H7 (cell line): ENCODE measurements around the gene HSPB3. TPM values are rescaled to one million over a fixed set of nuclear protein-coding genes. Genes with fewer than 3 reads are reported as not detected.
"Not testable (repeated sequence)": the region's sequence is repeated elsewhere in the genome, so short reads cannot be mapped to it uniquely, and the experiment has no call there.

Experiments
- DNase-seq: peaks from one replicate; pipeline ENCODE4 v3.0.0; 2012
- H3K27me3 ChIP-seq: 2 replicates; pipeline ENCODE4 v1.6.0; 2011; ENCODE audit warnings: mild to moderate bottlenecking, low read length; ENCODE audit not compliant: control insufficient read depth, insufficient read depth
- H3K36me3 ChIP-seq: replicated peaks from 2 replicates; pipeline ENCODE4 v1.5.1; 2011; ENCODE audit warnings: low read length; ENCODE audit not compliant: control insufficient read depth, insufficient read depth
- H3K4me3 ChIP-seq: 2 replicates; pipeline ENCODE4 v1.5.1; 2011; ENCODE audit warnings: low read depth, mild to moderate bottlenecking, control low read depth, low read length, moderate library complexity; ENCODE audit not compliant: insufficient read depth
- total RNA-seq: library from RNA; depleted of rRNA; stranded (reverse); fragments of >200 nt; shearing (Covaris generic); gene quantifications from 2 replicates; pipeline ENCODE4 v1.2.3, GENCODE V29; 2014; rRNA removed

HSPB3 gene
- total RNA-seq, 1 experiment from 2014 or later, result not detected

GRCh38 chr5:54471398-54471797 is 15.9 kb downstream of the HSPB3 start:
- H3K36me3 ChIP-seq, result no peaks in the 10 kb centered on the region
- no peak for DNase-seq
- no peak overlapping the region for H3K4me3 ChIP-seq
- H3K27me3 ChIP-seq, result no peaks in the 10 kb centered on the region

- Histone ChIP-seq H3K27me3 (no peaks in the 10 kb centered on the region), H3K4me3 (no peak overlapping the region), H3K36me3 (no peaks in the 10 kb centered on the region)
- no peak for DNase-seq
Observed at GRCh38 chr5:54476682-54477081, 21.2 kb downstream of the HSPB3 start.

GRCh38 chr5:54477941-54478478 is 22.5 kb downstream of the HSPB3 start:
- Histone ChIP-seq H3K27me3 (no peaks in the 10 kb centered on the region), H3K4me3 (no peak overlapping the region), H3K36me3 (no peaks in the 10 kb centered on the region)
- DNase-seq, result no peak

GRCh38 chr5:54480296-54480695 is 24.8 kb downstream of the HSPB3 start:
- Histone ChIP-seq H3K27me3 (no peaks in the 10 kb centered on the region), H3K36me3 (no peaks in the 10 kb centered on the region), H3K4me3 (no peak overlapping the region)
- DNase-seq, result no peak

- H3K36me3 ChIP-seq, result no peaks in the 10 kb centered on the region
- no peak overlapping the region for H3K4me3 ChIP-seq
- no peak for DNase-seq
- H3K27me3 ChIP-seq, result no peaks in the 10 kb centered on the region
Observed at GRCh38 chr5:54484219-54484894, 28.9 kb downstream of the HSPB3 start.

- H3K36me3 ChIP-seq, H3K4me3 ChIP-seq, DNase-seq, H3K27me3 ChIP-seq: not testable (repeated sequence)
Observed at GRCh38 chr5:54485659-54486058, 30.2 kb downstream of the HSPB3 start.

- not testable (repeated sequence) for H3K27me3 ChIP-seq
Observed at GRCh38 chr5:54489648-54489979, 34.1 kb downstream of the HSPB3 start.

GRCh38 chr5:54491326-54491725 is 35.8 kb downstream of the HSPB3 start:
- Histone ChIP-seq H3K36me3 (no peaks in the 10 kb centered on the region), H3K4me3 (no peak overlapping the region), H3K27me3 (no peaks in the 10 kb centered on the region)
- no peak for DNase-seq

More at GRCh38 chr5:54489648-54489979, 34.1 kb downstream of the HSPB3 start:
- H3K4me3 ChIP-seq, DNase-seq, H3K36me3 ChIP-seq: not testable (repeated sequence)

GRCh38 chr5:54492178-54492577 is 36.7 kb downstream of the HSPB3 start:
- Histone ChIP-seq H3K27me3 (no peaks in the 10 kb centered on the region), H3K4me3 (no peak overlapping the region), H3K36me3 (no peaks in the 10 kb centered on the region)
- DNase-seq, result no peak

- no peaks in the 10 kb centered on the region for H3K36me3 ChIP-seq
Observed at GRCh38 chr5:54495027-54495426, 39.5 kb downstream of the HSPB3 start.

More at GRCh38 chr5:54495027-54495426, 39.5 kb downstream of the HSPB3 start:
- H3K27me3 ChIP-seq, result no peaks in the 10 kb centered on the region
- DNase-seq, result no peak
- H3K4me3 ChIP-seq, result no peak overlapping the region

Other genes starting within 250 kb of the HSPB3 start
- gene ARL15, start 145.1 kb upstream of the HSPB3 start, total RNA-seq, result 21.6 and 22.9 TPM in 2 replicates
- gene SNX18, start 62.1 kb downstream of the HSPB3 start, total RNA-seq, result 21.6 and 26.2 TPM in 2 replicates